KMS-11 (cell line): ENCODE measurements around the gene LRBA.

Experiments
- H2AFZ ChIP-seq: fragments of 200-600 bp; sonication (generic); 2 replicates; pipeline ENCODE4 v1.6.1; 2016; ENCODE audit warnings: antibody characterized with exemption, mixed run types, low read depth
- H3K27ac ChIP-seq: fragments of 200-600 bp; sonication (generic); 2 replicates; pipeline ENCODE4 v1.6.1; 2016; ENCODE audit warnings: mild to moderate bottlenecking, mixed run types
- H3K27me3 ChIP-seq: fragments of 200-600 bp; sonication (generic); 2 replicates; pipeline ENCODE4 v1.6.1; 2017; ENCODE audit warnings: mild to moderate bottlenecking, low read depth, mixed run types, moderate library complexity; ENCODE audit not compliant: insufficient read depth
- H3K36me3 ChIP-seq: fragments of 200-600 bp; sonication (generic); 2 replicates; pipeline ENCODE4 v1.6.1; 2017; ENCODE audit warnings: mild to moderate bottlenecking, mixed run types; ENCODE audit not compliant: insufficient read depth
- H3K4me1 ChIP-seq: fragments of 200-600 bp; sonication (generic); 2 replicates; pipeline ENCODE4 v1.6.1; 2016; ENCODE audit warnings: mild to moderate bottlenecking, low read depth, mixed run types; ENCODE audit not compliant: poor library complexity, severe bottlenecking
- H3K4me2 ChIP-seq: fragments of 200-600 bp; sonication (generic); 2 replicates; pipeline ENCODE4 v1.7.0; 2016; ENCODE audit warnings: mild to moderate bottlenecking, mixed run types
- H3K4me3 ChIP-seq: fragments of 200-600 bp; sonication (generic); IDR thresholded peaks from 2 replicates; pipeline ENCODE4 v1.6.1; 2017; ENCODE audit warnings: low read depth, low read length, mixed read lengths; ENCODE audit not compliant: insufficient read depth
- H3K79me2 ChIP-seq: fragments of 200-600 bp; sonication (generic); 2 replicates; pipeline ENCODE4 v1.6.1; 2016; ENCODE audit warnings: low read depth, mixed run types; ENCODE audit not compliant: insufficient read depth
- H3K9ac ChIP-seq: fragments of 200-600 bp; sonication (generic); 2 replicates; pipeline ENCODE4 v1.6.1; 2016; ENCODE audit warnings: mild to moderate bottlenecking, mixed run types
- H4K20me1 ChIP-seq: fragments of 200-600 bp; sonication (generic); 2 replicates; pipeline ENCODE4 v1.6.1; 2016; ENCODE audit warnings: mild to moderate bottlenecking, mixed run types; ENCODE audit not compliant: insufficient read depth
- TF ChIP-seq, protein P1 (sequence below): fragments of 200-600 bp; sonication (generic); conservative IDR thresholded peaks from 2 replicates; pipeline ENCODE4 v1.6.1; 2017; ENCODE audit warnings: low read depth, mild to moderate bottlenecking, antibody characterized with exemption, low read length, moderate library complexity, mixed read lengths

Gene LRBA

DNA sequence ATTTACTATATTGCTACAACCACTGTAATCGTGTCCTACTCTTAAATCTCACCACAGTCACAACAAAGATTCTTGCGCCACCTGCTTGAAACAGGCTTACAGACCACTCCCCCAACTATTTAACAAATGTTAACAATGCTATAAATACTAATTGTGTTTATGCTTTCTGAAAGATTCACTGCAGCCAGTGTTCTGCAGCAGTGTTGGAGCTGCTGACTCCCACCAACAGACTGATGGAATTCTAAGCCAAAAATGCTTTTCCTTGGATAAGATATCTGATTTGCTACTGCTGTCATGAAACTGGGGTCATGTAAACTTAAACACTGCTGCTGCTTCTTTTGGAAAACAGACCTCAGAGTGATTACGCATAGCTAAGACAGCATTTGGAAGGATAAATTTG, 677.4 kb downstream of the LRBA start:
- Histone ChIP-seq H3K4me2 (no peak overlapping the region), H3K9ac (no peak overlapping the region), H3K36me3 (no peaks in the 10 kb centered on the region), H3K27ac (no peak overlapping the region), H2AFZ (no peak overlapping the region), H3K79me2 (no peaks in the 10 kb centered on the region), H4K20me1 (no peaks in the 10 kb centered on the region), H3K4me1 (no peaks in the 10 kb centered on the region), H3K4me3 (no peak overlapping the region), H3K27me3 (no peaks in the 10 kb centered on the region)
- TF ChIP-seq, protein P1, sequence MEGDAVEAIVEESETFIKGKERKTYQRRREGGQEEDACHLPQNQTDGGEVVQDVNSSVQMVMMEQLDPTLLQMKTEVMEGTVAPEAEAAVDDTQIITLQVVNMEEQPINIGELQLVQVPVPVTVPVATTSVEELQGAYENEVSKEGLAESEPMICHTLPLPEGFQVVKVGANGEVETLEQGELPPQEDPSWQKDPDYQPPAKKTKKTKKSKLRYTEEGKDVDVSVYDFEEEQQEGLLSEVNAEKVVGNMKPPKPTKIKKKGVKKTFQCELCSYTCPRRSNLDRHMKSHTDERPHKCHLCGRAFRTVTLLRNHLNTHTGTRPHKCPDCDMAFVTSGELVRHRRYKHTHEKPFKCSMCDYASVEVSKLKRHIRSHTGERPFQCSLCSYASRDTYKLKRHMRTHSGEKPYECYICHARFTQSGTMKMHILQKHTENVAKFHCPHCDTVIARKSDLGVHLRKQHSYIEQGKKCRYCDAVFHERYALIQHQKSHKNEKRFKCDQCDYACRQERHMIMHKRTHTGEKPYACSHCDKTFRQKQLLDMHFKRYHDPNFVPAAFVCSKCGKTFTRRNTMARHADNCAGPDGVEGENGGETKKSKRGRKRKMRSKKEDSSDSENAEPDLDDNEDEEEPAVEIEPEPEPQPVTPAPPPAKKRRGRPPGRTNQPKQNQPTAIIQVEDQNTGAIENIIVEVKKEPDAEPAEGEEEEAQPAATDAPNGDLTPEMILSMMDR: no peak

DNA sequence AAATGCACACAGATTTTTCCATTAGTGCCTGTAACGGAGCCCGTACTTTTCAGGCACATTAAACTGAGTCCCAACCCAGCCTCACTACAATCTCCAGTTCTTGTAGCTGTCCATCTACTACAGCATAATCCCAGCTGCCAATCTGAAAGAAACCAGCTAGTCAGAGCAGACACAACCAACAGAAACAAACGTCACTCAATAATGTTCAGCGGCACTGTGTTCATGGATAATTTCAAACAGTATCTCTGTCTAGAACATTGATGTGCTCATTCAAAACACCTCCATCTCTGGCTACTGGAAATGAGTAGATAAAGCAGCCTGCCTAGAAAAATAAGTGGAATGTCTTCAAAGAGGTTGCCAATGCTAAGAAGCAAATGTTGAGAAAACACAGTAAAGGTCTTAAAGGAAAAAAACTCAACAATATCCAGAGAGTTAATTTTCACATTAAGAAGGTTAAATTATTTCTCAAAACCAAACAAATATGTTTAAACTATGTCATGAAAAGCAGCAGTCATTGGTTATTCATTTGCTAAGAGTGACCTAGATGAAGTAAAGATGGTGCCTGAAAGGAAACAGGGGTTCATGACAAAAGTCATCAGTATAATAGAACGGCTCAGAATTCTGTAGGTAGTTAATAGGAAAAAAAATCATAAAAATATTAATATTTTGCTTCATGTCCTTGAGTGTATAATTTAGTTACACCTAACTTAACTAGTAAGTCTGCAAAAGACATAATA, 678.2 kb downstream of the LRBA start:
- H4K20me1 ChIP-seq: no peaks in the 10 kb centered on the region
- no peaks in the 10 kb centered on the region for H3K27me3 ChIP-seq
- H3K27ac ChIP-seq: no peak overlapping the region
- no peak overlapping the region for H3K4me3 ChIP-seq
- no peaks in the 10 kb centered on the region for H3K36me3 ChIP-seq
- H3K4me2 ChIP-seq: no peak overlapping the region
- H3K79me2 ChIP-seq: no peaks in the 10 kb centered on the region
- TF ChIP-seq, protein P1: no peak
- H3K9ac ChIP-seq: no peak overlapping the region
- H2AFZ ChIP-seq: no peak overlapping the region
- H3K4me1 ChIP-seq: no peaks in the 10 kb centered on the region

DNA sequence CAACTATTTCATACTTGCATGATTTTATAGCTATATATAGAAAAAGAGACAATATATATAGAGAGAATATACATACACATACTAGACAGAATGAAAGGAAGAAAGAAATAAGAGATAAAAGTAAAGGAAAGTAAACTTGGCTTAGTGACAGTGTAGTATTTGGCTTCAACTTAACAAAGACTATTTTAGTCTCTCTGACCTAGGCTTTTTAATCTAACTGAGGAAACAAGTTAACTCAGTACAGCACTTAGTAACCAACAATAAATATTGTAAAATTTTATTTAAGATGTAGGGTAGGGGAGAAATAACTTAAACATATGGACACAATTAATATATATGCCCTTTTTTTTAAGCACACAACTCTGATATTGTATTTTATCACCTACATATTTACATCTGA, 682.1 kb downstream of the LRBA start:
- H3K4me2 ChIP-seq: no peak overlapping the region
- no peak overlapping the region for H3K27ac ChIP-seq
- H3K36me3 ChIP-seq: no peaks in the 10 kb centered on the region
- H3K79me2 ChIP-seq: no peaks in the 10 kb centered on the region
- no peak overlapping the region for H3K4me3 ChIP-seq
- H2AFZ ChIP-seq: no peak overlapping the region
- no peak overlapping the region for H3K9ac ChIP-seq
- TF ChIP-seq, protein P1: no peak
- H4K20me1 ChIP-seq: no peaks in the 10 kb centered on the region
- no peaks in the 10 kb centered on the region for H3K27me3 ChIP-seq
- peaks cover 3% of the 10 kb centered on the region for H3K4me1 ChIP-seq

DNA sequence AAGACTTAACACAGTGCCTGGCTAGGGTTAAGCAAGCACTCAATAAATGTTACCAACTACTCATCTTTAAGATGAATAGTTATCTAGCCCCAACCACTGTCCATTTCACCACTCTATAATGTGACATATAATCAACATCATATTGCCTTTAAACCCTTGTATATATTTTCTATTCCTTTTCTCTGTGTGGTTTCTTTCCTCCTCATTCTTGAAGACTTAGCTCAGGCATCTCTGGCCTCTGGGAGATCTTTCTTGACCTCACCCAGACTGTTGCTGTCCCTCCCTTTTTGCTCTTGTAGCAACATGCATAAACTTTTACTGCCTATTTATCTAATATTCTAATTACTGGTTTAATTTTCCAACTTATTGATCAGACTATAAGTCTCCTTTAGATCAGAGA, 683.0 kb downstream of the LRBA start:
- Histone ChIP-seq H3K4me3 (no peak overlapping the region), H2AFZ (no peak overlapping the region), H3K36me3 (no peaks in the 10 kb centered on the region), H3K4me1 (peaks cover 10% of the 10 kb centered on the region), H3K79me2 (no peaks in the 10 kb centered on the region), H4K20me1 (no peaks in the 10 kb centered on the region), H3K27ac (no peak overlapping the region), H3K4me2 (no peak overlapping the region), H3K9ac (no peak overlapping the region), H3K27me3 (no peaks in the 10 kb centered on the region)
- TF ChIP-seq, protein P1: no peak
